Endodermal cell (in vitro differentiated cells): ENCODE measurements around the gene GUCA2B. TPM values are rescaled to one million over a fixed set of nuclear protein-coding genes. Genes with fewer than 3 reads are reported as not detected.

Experiments used
- DNase-seq: peaks from one replicate; pipeline ENCODE4 v3.0.0-alpha.2; 2017
- H3K27ac ChIP-seq: 2 replicates; pipeline ENCODE4 v1.5.1; 2013; ENCODE audit warnings: mild to moderate bottlenecking, low read depth, low read length, moderate library complexity
- H3K27me3 ChIP-seq: 2 replicates; pipeline ENCODE4 v1.6.1; 2013; ENCODE audit warnings: mild to moderate bottlenecking, low read length, moderate library complexity; ENCODE audit not compliant: insufficient read depth, control insufficient read depth, poor library complexity, severe bottlenecking
- H3K36me3 ChIP-seq: 2 replicates; pipeline ENCODE4 v1.7.0; 2013; ENCODE audit warnings: mild to moderate bottlenecking, low read length, moderate library complexity; ENCODE audit not compliant: control insufficient read depth, insufficient read depth
- H3K4me1 ChIP-seq: one replicate; pipeline ENCODE4 v1.7.0; 2013; ENCODE audit warnings: low read length; ENCODE audit not compliant: control insufficient read depth, insufficient read depth
- H3K4me3 ChIP-seq: 2 replicates; pipeline ENCODE4 v1.5.1; 2013; ENCODE audit warnings: mild to moderate bottlenecking, low read length, moderate library complexity
- H3K9ac ChIP-seq: 2 replicates; pipeline ENCODE4 v1.6.1; 2013; ENCODE audit warnings: mild to moderate bottlenecking, low read length, moderate library complexity; ENCODE audit not compliant: poor library complexity, severe bottlenecking; ENCODE audit errors: extremely low read depth
- H3K9me3 ChIP-seq: 2 replicates; pipeline ENCODE4 v1.6.1; 2013; ENCODE audit warnings: mild to moderate bottlenecking, low read length, moderate library complexity; ENCODE audit not compliant: control insufficient read depth
- H3K27ac Mint-ChIP-seq: 2 replicates; pipeline ENCODE4 v1.8.0; 2020; ENCODE audit warnings: mixed read lengths
- H3K27me3 Mint-ChIP-seq: 2 replicates; pipeline ENCODE4 v1.8.0; 2021; ENCODE audit warnings: mild to moderate bottlenecking, mixed read lengths; ENCODE audit not compliant: insufficient read depth
- H3K36me3 Mint-ChIP-seq: 2 replicates; pipeline ENCODE4 v1.8.0; 2020; ENCODE audit warnings: low read depth, mixed read lengths
- H3K4me1 Mint-ChIP-seq: 2 replicates; pipeline ENCODE4 v1.8.0; 2020; ENCODE audit warnings: mixed read lengths
- H3K4me3 Mint-ChIP-seq: 2 replicates; pipeline ENCODE4 v1.8.0; 2020; ENCODE audit warnings: mild to moderate bottlenecking, moderate library complexity, mixed read lengths
- H3K9me3 Mint-ChIP-seq: 2 replicates; pipeline ENCODE4 v1.8.0; 2020; ENCODE audit warnings: mild to moderate bottlenecking, mixed read lengths
- CTCF ChIP-seq: fragments of 200-600 bp; sonication (generic); conservative IDR thresholded peaks from 2 replicates; pipeline ENCODE4 v1.5.0; 2021; ENCODE audit warnings: antibody characterized with exemption, mild to moderate bottlenecking
- WGBS, 2 experiments: methylation state at CpG; one replicate each; pipeline versions ENCODE4 v1.1.5 to v1.1.7; 2013; ENCODE audit warnings: missing lambda C conversion rate in 2 of 2, mixed read lengths in 1 of 2; ENCODE audit not compliant: insufficient coverage in 1 of 2, insufficient read length in 1 of 2; 5-methylcytosine and 5-hydroxymethylcytosine counted together
- total RNA-seq, 2 donors: library from RNA; stranded (reverse); fragmentation: NEBNext Ultra II Directional in 1 of 2; extraction: Animal tissue kit (Norgen Biotek cat#: 25700) in 1 of 2; gene quantifications; 2 replicates in 1 of 2; 3 replicates in 1 of 2; pipeline ENCODE4 v1.2.1, GENCODE V29; 2021

Gene GUCA2B
- total RNA-seq, 2 donors from 2014 or later: not detected

- Histone ChIP-seq H3K4me3 (no peak overlapping the region), H3K27ac (no peak overlapping the region), H3K36me3 (no peaks in the 10 kb centered on the region), H3K9me3 (no peaks in the 10 kb centered on the region), H3K27me3 (peaks cover 18% of the 10 kb centered on the region), H3K4me1 (no peaks in the 10 kb centered on the region), H3K9ac (no peak overlapping the region)
- Mint-ChIP-seq H3K27me3 (no peaks in the 10 kb centered on the region), H3K27ac (no peak overlapping the region), H3K9me3 (peaks cover 3% of the 10 kb centered on the region), H3K36me3 (no peaks in the 10 kb centered on the region), H3K4me1 (no peaks in the 10 kb centered on the region), H3K4me3 (no peak overlapping the region)
- TF ChIP-seq CTCF: no peak
- DNase-seq: no peak
- 94% methylated on average over 6 of the region's 6 CpGs for WGBS, 2 experiments
Observed at GRCh38 chr1:42127767-42128166, 25.4 kb upstream of the GUCA2B start.

- peaks cover 18% of the 10 kb centered on the region for H3K27me3 ChIP-seq
- TF ChIP-seq CTCF: no peak
- no peaks in the 10 kb centered on the region for H3K9me3 ChIP-seq
- WGBS, 2 experiments: 85% methylated on average over 2 of the region's 2 CpGs; no CpG with 5 or more reads in 1 of the 2 experiments
- no peaks in the 10 kb centered on the region for H3K4me1 ChIP-seq
- H3K27ac Mint-ChIP-seq: no peak overlapping the region
- H3K4me1 Mint-ChIP-seq: no peaks in the 10 kb centered on the region
- no peak overlapping the region for H3K4me3 ChIP-seq
- peaks cover 1% of the 10 kb centered on the region for H3K9me3 Mint-ChIP-seq
- no peaks in the 10 kb centered on the region for H3K27me3 Mint-ChIP-seq
- no peak overlapping the region for H3K27ac ChIP-seq
- H3K9ac ChIP-seq: no peak overlapping the region
- no peaks in the 10 kb centered on the region for H3K36me3 Mint-ChIP-seq
- no peak for DNase-seq
- no peaks in the 10 kb centered on the region for H3K36me3 ChIP-seq
- no peak overlapping the region for H3K4me3 Mint-ChIP-seq
Observed at GRCh38 chr1:42128499-42128898, 24.7 kb upstream of the GUCA2B start.

DNA sequence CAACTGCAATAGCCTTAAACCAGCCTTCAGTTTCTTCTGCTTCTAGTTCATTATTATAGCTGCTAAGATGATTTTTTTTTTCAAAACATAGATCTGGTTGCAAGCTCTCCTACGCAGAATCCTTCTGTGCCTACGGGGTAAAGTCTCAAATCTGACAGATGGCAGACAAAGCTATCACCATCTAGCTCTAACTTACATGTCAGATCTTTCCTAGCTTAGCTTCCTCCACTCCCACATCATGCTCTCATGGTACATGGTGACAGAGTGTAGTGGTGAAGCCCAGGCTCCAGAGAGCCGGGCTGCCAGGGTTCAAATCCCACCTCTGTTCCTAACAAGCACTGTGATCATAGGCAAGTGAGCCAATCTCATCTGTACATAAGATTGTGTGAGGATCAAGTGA is 24.2 kb upstream of the GUCA2B start:
- no peaks in the 10 kb centered on the region for H3K36me3 Mint-ChIP-seq
- TF ChIP-seq CTCF: no peak
- H3K9me3 Mint-ChIP-seq: no peaks in the 10 kb centered on the region
- no peak overlapping the region for H3K4me3 ChIP-seq
- H3K4me1 Mint-ChIP-seq: no peaks in the 10 kb centered on the region
- no peak overlapping the region for H3K27ac Mint-ChIP-seq
- H3K27me3 Mint-ChIP-seq: no peaks in the 10 kb centered on the region
- no peaks in the 10 kb centered on the region for H3K9me3 ChIP-seq
- no peaks in the 10 kb centered on the region for H3K4me1 ChIP-seq
- no peak overlapping the region for H3K27ac ChIP-seq
- H3K36me3 ChIP-seq: no peaks in the 10 kb centered on the region
- peaks cover 18% of the 10 kb centered on the region for H3K27me3 ChIP-seq
- WGBS, 2 experiments: 92 to 96% methylated on average over 2 to 3 of the region's 3 CpGs
- H3K4me3 Mint-ChIP-seq: no peak overlapping the region
- DNase-seq: no peak
- H3K9ac ChIP-seq: no peak overlapping the region
